Spleen (tissue), 7 donors: Measurements from ENCODE around the gene SASH1.

Source experiments
- POLR2A ChIP-seq, 3 donors: fragments of 450-650 bp; IDR thresholded peaks; one replicate each; pipeline ENCODE4 v1.5.1; 2017; ENCODE audit warnings: antibody characterized with exemption in 3 of 3, mild to moderate bottlenecking in 1 of 3
- POLR2AphosphoS5 ChIP-seq, 3 donors: sonication (generic); formaldehyde crosslinking; IDR thresholded peaks; one replicate each; pipeline ENCODE4 v1.5.1; 2017; ENCODE audit warnings: antibody characterized with exemption in 3 of 3
- TF ChIP-seq, protein P1 (sequence below), 11 experiments: fragments of 200-600 bp in 7 of 11; fragments of 450-650 bp in 4 of 11; sonication (generic) in 4 of 11; IDR thresholded peaks in 8 of 11; conservative IDR thresholded peaks in 3 of 11; 1 replicate in 7 of 11; 2 replicates in 4 of 11; pipeline versions ENCODE4 v1.4.0 to v1.8.0; 2016 to 2021; ENCODE audit warnings: antibody characterized with exemption in 11 of 11, inconsistent platforms in 4 of 11, mild to moderate bottlenecking in 1 of 11
- donor health status: DM: no; HTN: no; CAD: no; lungs with moderate emphysema.
- donor health status: DM: no; HTN: no; CAD: no.
- donor health status: DM: no; HTN: no; CAD: no.

DNA sequence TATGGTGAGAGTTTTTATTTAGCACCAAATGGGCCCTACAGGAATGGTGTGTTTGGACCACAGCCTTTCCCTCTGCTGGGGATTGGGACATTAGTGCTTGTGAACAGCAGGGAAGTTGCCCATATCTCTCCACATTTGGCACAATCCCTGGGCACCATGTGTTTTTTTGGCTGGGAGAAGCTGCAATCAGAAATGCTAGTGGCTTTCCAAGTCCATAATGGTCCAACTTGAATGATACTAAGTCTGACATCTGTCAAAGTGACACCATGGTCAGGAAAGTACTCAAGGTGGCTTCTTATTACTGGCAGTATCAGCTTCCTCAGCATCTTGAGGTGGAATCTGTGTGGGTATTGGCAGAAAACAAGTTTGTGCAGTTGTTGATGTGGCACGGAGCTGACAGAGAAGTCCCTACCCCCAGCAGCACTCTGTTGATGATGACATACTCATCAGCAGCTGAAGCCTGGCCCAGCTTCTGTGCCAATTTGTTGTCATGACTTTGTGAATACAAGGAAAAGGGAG, 53.0 kb downstream of the SASH1 start:
- TF ChIP-seq, protein P1, sequence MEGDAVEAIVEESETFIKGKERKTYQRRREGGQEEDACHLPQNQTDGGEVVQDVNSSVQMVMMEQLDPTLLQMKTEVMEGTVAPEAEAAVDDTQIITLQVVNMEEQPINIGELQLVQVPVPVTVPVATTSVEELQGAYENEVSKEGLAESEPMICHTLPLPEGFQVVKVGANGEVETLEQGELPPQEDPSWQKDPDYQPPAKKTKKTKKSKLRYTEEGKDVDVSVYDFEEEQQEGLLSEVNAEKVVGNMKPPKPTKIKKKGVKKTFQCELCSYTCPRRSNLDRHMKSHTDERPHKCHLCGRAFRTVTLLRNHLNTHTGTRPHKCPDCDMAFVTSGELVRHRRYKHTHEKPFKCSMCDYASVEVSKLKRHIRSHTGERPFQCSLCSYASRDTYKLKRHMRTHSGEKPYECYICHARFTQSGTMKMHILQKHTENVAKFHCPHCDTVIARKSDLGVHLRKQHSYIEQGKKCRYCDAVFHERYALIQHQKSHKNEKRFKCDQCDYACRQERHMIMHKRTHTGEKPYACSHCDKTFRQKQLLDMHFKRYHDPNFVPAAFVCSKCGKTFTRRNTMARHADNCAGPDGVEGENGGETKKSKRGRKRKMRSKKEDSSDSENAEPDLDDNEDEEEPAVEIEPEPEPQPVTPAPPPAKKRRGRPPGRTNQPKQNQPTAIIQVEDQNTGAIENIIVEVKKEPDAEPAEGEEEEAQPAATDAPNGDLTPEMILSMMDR (IDR thresholded peaks at IDR 0.05 in 8 of 11, conservative IDR thresholded peaks at IDR 0.05 in 3 of 11), result no peak
- TF ChIP-seq POLR2A (IDR thresholded peaks at IDR 0.05) (no peak), POLR2AphosphoS5 (IDR thresholded peaks at IDR 0.05) (no peak)
